Measurements from ENCODE around the gene PXDN. TPM values are rescaled to one million over a fixed set of nuclear protein-coding genes. Genes with fewer than 3 reads are reported as not detected.

Gene PXDN
- total RNA-seq, 2 donors from 2014 or later: not detected

DNA sequence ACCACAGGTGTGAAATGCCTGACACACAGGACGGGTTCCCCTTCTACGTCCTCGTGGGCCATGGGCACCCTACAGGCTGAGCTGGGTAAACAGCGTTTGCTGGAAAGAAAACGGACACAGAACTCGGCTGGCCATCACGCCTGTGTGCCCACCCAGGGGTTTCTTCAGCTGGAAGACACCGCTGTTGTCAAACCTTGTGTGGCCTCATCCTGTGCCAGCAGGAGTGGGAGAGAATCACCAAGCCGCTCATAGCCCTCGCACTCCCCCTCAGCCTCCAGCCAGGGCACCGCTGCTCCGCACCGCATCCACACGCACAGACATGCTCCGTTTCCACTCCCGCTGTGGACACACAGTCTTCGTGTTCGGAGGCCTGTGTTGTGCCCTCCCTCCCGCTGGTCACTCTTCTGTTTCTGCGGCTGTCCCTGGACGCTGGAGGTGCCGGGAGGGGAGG is 161.4 kb downstream of the PXDN start:
- no peak overlapping the region for H3K4me3 Mint-ChIP-seq
- no peaks in the 10 kb centered on the region for H3K9me3 Mint-ChIP-seq
- H3K4me1 Mint-ChIP-seq: no peaks in the 10 kb centered on the region
- no peaks in the 10 kb centered on the region for H3K36me3 Mint-ChIP-seq (ENCODE audit: low read depth)
- no peak overlapping the region for H3K27ac Mint-ChIP-seq
- no peak for ATAC-seq (replicated peaks)
- H3K27me3 Mint-ChIP-seq: peaks cover 12% of the 10 kb centered on the region

DNA sequence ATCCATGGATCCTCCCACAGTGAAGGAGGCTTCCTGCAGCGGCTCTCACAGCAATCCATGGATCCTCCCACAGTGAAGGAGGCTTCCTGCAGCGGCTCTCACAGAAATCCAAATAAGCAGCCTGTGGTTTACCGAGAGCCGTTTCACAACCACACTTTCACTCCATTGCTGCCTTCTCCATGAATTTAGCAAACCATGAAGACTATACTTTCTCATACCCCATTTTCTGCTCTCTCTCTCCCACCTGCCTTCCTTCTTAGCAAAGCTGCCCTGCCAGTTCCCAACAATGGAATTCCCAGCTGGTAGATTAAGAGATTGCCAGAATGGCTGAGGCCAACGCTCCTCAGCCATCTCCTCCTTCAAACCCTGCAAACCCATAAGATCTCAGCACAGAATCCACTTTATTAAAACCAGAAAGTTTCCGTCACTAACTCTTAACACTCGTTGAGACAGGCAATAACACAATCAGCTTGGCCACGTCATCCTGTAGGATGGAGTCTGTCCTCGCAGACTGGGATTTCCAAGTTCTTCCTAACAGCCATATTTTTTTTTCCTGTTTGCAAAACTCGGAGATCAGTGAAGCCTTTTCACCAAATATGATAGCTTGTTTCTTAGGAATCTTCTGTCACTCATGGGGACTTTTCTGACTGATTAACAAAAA is 162.2 kb downstream of the PXDN start:
- Mint-ChIP-seq H3K27me3 (peaks cover 12% of the 10 kb centered on the region), H3K4me3 (no peak overlapping the region), H3K9me3 (no peaks in the 10 kb centered on the region), H3K27ac (no peak overlapping the region), H3K4me1 (no peaks in the 10 kb centered on the region), H3K36me3 (ENCODE audit: low read depth) (no peaks in the 10 kb centered on the region)
- ATAC-seq (replicated peaks): no peak
